CD4-positive, alpha-beta T cell treated with Interleukin-15 for 1 hour (primary cell): ENCODE results near the gene TRPM3.
"Not testable (repeated sequence)": the region's sequence is repeated elsewhere in the genome, so short reads cannot be mapped to it uniquely, and the experiment has no call there.

Source experiments
- DNase-seq: peaks from one replicate; pipeline ENCODE4 v3.0.0-alpha.2; 2020

Gene TRPM3

GRCh38 chr9:70639853-70640814 is 481.3 kb downstream of the TRPM3 start:
- DNase-seq = no peak

DNA sequence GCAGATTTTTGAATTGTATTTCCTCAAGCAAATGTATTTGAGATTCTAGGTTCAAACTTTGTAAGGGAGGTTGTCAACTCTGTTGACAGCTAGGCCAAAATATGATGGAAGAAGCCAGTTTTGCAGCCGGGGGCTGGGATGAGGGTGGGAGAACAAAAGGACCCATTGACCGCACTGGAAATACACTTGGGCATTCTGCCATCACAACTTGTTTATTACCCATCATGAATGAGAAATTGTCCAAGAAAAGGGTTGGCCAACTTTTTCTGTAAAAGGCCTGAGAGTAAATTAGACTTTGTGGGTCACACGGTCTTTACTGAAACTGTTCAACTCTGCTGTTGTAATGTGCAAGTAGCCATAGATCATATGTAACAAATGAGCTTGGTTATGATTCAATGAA is 485.6 kb downstream of the TRPM3 start:
- no peak for DNase-seq

GRCh38 chr9:70634696-70635095 is 486.7 kb downstream of the TRPM3 start:
- DNase-seq = no peak

GRCh38 chr9:70630971-70631370 is 490.4 kb downstream of the TRPM3 start:
- DNase-seq = no peak

DNA sequence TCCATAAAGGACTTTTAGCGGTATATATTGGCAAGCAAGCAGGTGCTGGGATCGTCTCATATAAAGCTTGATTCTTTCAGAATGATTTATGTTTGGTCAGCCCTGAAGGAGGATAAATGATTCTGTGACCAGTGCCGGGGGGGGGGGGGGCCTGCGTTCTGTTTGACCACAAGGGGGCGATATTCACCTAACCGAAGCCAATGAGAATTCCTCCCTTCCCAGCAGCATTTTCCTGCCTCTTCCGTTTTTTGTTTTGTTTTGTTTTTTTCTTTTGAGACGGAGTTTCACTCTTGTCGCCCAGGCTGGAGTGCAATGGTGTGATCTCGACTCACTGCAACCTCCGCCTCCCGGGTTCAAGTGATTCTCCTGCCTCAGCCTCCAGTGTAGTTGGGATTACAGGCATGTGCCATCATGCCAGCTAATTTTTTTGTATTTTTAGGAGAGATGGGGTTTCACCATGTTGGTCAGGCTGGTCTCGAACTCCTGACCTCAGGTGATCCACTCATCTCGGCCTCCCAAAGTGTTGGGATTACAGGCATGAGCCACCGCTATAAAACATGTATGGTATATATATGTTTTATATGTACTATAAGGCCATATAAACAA is 492.2 kb downstream of the TRPM3 start:
- not testable (repeated sequence) for DNase-seq

DNA sequence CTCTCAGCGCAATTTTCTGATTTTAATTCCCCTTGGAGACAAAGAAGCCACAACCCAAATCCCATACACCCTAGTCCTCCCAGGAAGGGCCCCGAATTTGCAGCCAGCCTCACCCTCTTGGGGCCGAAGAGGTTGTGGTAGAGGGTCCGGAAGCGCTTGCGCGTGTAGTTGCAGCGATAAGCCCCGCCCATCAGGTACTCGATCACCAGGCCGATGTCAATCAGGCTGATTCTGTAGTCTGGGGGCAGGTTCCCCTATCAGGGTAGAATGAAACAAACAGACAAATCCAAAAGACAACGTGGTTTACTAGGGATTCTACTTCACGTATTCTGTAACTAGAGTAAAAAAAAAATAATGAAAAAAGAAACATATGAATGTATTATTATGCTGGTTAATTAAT is 496.3 kb downstream of the TRPM3 start:
- DNase-seq = no peak

- no peak for DNase-seq
These were observed 502.6 kb downstream of the TRPM3 start for GRCh38 chr9:70618784-70619183.

GRCh38 chr9:70617033-70617828 is 504.2 kb downstream of the TRPM3 start:
- DNase-seq = no peak

DNA sequence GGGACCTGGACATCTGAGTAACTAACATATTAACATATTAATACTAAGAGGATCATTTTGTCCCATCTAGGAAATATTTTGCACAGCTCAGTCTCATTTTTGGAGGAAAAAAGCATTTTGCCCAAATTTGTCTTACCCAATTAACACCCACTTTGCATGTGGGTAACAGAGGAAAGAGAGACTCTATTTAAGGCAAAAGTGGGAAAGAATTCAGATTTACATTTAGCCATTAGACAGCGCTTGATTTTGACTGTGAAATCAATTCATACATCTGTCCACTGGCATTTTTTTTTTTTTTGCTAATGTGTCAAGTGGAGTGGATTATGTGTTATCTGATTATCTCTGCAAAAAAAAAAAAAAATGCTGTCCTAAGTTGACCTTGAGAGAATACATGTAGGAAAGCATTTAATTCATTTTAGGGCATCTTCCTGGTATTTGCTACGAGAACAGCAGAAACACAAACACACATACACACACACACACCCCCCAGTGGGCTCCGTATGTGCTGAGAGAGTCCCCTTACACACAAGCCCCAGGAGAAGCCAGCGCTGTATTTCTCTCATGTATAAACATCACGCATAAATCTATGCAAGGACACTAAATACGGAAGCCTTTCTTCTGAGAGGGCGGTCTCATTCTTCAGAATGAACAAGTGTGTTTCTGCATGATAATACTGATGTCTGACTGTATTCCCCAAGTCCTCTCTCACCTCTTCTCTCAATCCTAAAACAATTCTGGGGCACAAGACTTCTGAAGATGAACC is 505.0 kb downstream of the TRPM3 start:
- no peak for DNase-seq

DNA sequence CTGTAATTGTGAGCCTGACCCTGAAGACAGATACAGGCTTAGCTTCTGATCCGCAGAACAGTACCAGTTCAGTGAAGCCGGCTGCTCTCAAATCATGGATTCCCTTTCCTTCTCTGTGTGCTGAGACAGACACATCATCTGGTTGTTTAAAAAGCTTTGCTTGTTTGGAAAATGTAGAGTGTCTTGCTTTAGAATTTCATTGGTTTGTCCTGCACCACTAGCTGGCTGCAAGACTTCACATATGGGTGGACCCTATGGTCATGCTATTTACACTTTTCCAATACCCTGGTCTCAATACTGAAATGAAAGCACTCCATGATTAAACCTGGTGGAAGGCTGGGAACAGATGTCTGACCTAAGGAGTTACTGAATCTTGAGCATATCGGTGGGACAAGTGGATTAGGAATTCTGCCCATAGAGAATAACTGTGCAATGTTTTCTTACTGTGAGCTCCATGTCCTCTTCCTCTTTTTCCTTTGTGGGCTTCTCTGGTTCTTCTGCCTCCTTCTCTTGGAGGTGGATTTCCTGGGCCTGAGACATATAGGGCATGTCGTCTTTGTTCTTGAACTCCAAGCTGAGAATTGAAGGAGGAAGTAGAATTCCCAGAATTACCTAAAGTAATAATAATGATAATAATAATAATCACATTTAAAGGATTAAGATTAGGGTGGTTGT is 505.8 kb downstream of the TRPM3 start:
- no peak for DNase-seq

- no peak for DNase-seq
These were observed 506.5 kb downstream of the TRPM3 start for GRCh38 chr9:70614786-70615463.

DNA sequence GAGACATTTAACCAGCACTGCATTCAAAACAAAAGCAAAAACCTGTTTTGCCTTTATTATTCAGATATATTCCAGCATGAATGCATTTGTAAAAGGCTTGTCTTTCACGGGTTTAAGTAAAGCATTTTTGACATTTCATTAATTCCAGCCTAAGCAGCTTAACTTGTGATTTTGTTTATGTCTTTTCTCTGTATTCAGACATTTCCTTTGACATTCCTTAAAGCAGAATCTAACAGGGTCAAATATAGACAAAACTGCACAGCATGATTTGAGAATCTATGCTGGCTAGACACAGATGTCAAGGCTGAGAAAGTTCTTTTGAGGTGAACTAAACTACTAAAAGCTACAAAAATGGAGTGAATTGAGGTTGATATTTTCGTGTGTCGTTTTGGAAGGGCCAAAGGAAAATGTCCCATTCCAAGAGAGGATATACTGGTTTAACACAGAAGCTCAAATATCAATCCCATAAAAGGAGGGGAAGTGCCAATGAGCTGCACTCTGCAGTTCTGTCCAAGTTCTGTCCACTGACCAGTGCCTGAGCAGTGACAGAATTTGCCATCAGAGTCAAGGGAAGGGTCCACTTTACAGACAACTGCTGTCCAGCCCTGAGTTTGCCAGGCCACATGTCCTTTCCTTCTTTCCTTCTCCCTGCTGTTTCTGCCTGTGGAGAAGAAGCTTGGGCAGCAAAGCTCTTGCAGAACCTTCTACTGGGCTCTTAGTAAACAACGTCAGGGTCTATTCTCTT is 508.2 kb downstream of the TRPM3 start:
- DNase-seq = no peak

DNA sequence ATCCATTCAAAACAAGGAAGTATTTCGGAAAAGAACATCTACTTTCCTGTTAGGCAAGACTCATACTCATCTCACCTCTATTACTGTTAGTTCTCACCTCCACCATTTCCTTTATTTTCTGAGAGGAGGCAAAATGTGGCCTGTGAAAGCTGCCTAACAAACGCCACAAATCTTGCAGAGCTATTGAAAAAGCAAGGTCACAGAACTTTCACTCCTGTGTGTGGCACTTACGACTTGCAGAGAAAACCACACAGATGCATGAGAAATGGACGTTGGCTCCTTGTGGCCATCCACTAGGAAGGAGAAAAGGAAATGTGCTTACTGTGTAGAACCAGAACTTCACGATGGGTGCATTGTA is 511.2 kb downstream of the TRPM3 start:
- no peak for DNase-seq

- DNase-seq = no peak
These were observed 511.7 kb downstream of the TRPM3 start for GRCh38 chr9:70609542-70610286.

DNA sequence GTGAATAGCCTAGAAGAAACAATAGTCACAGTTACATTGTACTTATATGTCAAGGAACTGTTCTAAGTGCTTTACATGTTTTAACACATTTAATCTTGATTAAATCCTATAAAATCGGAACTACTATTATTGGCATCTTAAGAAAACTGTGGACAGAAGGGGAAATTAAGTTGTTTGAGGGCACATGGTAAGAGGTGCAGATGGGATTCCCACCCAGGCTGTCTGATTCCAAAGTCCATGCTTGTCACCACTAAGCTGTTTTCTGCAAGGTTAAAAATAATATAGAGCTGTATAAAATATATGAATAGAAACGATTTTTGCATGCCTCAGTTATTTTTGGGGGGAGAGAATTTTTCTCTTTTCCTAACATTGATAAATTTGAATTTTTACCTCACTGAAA is 512.4 kb downstream of the TRPM3 start:
- no peak for DNase-seq

DNA sequence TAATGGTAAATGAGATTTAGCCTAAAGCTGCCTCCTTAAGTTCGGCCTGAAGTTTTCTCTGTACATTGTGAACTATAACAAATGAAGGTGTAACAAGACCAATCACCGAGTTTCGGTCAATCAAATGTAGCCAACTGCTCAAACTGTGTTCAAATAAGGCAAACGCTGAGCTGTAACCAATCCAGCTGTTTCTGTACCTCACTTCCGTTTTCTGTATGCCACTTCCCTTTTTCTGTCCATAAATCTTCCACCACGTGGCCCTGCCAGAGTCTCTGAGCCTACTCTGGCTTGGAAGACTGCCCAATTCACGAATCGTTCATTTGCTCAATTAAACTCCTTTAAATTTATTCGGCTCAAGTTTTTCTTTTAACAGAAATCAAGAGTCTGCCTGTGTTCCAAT is 513.5 kb downstream of the TRPM3 start:
- peak; percentile 49 for DNase-seq

GRCh38 chr9:70607329-70607728 is 514.1 kb downstream of the TRPM3 start:
- DNase-seq = no peak

GRCh38 chr9:70603020-70603411 is 518.4 kb downstream of the TRPM3 start:
- no peak for DNase-seq

GRCh38 chr9:70602321-70603019 is 519.0 kb downstream of the TRPM3 start:
- peak; percentile 39 for DNase-seq
